ENCODE data around the gene TCEA2. TPM values are rescaled to one million over a fixed set of nuclear protein-coding genes. Genes with fewer than 3 reads are reported as not detected.

Gene TCEA2
- total RNA-seq, 2 donors from 2014 or later: 17.8 to 25.5 TPM

Small RNAs within 50 kb of the gene (microRNA-seq; reads per million reads assigned to microRNA genes)
- gene MIR6813 (ENCODE audit: borderline number of aligned reads in 2 of 2, borderline replicate concordance in 1 of 2): 0 to 1.4 reads per million in 2 donors

Other genes starting within 250 kb of the TCEA2 start
- 10 to 100 TPM; 12.2 to 17.8 TPM for gene ZBTB46, start 231.9 kb upstream of the TCEA2 start, total RNA-seq
- not detected for gene ABHD16B, start 201.7 kb upstream of the TCEA2 start, total RNA-seq
- 10 to 100 TPM; 80.6 to 84.0 TPM for gene TPD52L2, start 197.9 kb upstream of the TCEA2 start, total RNA-seq
- gene DNAJC5, start 168.1 kb upstream of the TCEA2 start, total RNA-seq: 10 to 100 TPM; 41.2 to 43.8 TPM
- 10 to 100 TPM; 25.9 to 27.6 TPM for gene UCKL1, start 106.8 kb upstream of the TCEA2 start, total RNA-seq
- gene ZNF512B, start 93.3 kb upstream of the TCEA2 start, total RNA-seq: 1 to 10 TPM; 7.0 to 8.3 TPM
- 1 to 10 TPM; 3.1 to 3.7 TPM for gene SAMD10, start 83.6 kb upstream of the TCEA2 start, total RNA-seq
- gene PRPF6, start 82.1 kb upstream of the TCEA2 start, total RNA-seq: 10 to 100 TPM; 32.9 to 43.6 TPM
- gene C20orf204, start 27.0 kb upstream of the TCEA2 start, total RNA-seq: under 1 TPM; 0.07 to 0.35 TPM
- 10 to 100 TPM; 15.1 to 17.2 TPM for gene SOX18, start 13.6 kb upstream of the TCEA2 start, total RNA-seq
- 10 to 100 TPM in 1 of 2 donors, 1 to 10 TPM in 1; 7.8 to 14.1 TPM for gene RGS19, start 16.3 kb downstream of the TCEA2 start, total RNA-seq
- gene OPRL1, start 16.9 kb downstream of the TCEA2 start, total RNA-seq: 1 to 10 TPM in 1 of 2 donors, under 1 TPM in 1; 0.75 to 1.4 TPM
- not detected for gene LKAAEAR1, start 21.2 kb downstream of the TCEA2 start, total RNA-seq
- gene NPBWR2, start 44.4 kb downstream of the TCEA2 start, total RNA-seq: not detected
- gene MYT1, start 101.3 kb downstream of the TCEA2 start, total RNA-seq: under 1 TPM in 1 of 2 donors, not detected in 1; 0.15 TPM
- 100 to 1,000 TPM in 1 of 2 donors, 10 to 100 TPM in 1; 83.3 to 180 TPM for gene PCMTD2, start 192.6 kb downstream of the TCEA2 start, total RNA-seq